ENCODE data around the gene REX1BD.

DNA sequence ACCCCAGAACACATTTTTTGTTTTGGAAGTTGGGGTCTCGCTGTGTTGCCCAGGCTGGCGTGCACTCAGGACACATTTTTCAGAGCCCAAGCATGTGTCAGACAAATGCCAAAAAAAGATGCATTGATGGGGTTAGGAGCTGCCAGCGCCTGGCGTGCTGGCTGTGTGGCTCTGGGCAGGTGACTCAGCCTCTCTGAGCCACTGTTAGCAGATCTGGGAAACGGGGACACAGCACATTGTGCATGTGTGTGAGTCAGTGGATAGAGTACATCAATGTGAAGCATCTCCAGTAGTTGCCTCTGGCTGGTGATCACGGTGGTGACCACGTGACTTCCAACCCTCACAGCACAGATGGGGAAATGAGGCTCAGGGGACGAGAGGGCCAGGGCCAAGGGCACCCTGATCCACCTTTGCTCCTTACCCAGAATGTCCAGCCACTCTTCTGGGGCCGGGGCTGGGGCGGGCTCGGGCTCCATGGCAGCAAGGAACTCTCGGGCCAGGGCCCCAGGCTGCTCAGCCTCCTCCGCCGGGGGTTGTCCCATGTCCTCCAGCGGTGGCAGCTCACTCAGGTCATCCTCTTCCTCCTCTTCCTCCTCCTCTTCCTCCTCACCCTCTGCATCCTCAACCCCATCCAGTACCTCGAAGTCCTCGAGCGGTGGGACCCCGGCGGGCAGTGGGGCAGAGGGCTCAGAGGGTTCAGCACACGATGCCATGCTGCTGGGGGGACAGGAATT lies 47.2 kb upstream of the REX1BD start:
- TF ChIP-seq, protein P1, sequence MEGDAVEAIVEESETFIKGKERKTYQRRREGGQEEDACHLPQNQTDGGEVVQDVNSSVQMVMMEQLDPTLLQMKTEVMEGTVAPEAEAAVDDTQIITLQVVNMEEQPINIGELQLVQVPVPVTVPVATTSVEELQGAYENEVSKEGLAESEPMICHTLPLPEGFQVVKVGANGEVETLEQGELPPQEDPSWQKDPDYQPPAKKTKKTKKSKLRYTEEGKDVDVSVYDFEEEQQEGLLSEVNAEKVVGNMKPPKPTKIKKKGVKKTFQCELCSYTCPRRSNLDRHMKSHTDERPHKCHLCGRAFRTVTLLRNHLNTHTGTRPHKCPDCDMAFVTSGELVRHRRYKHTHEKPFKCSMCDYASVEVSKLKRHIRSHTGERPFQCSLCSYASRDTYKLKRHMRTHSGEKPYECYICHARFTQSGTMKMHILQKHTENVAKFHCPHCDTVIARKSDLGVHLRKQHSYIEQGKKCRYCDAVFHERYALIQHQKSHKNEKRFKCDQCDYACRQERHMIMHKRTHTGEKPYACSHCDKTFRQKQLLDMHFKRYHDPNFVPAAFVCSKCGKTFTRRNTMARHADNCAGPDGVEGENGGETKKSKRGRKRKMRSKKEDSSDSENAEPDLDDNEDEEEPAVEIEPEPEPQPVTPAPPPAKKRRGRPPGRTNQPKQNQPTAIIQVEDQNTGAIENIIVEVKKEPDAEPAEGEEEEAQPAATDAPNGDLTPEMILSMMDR (conservative IDR thresholded peaks at IDR 0.05; ENCODE audit: low read length) = no peak
- TF ChIP-seq EZH2phosphoT487 (IDR thresholded peaks at IDR 0.05; ENCODE audit: borderline replicate concordance) = no peak
